ENCODE results near the gene MRI1.

GRCh38 chr19:13766095-13766481, 1.8 kb downstream of the MRI1 start:
- no peak for TF ChIP-seq POLR2A (IDR thresholded peaks at IDR 0.05; ENCODE audit: borderline replicate concordance, extremely low read depth, insufficient read depth, insufficient read length)
- TF ChIP-seq SIN3A (IDR thresholded peaks at IDR 0.05; ENCODE audit: low read depth) = no peak
- no peak for TF ChIP-seq CTCF (IDR thresholded peaks at IDR 0.05 in 2 of 3, conservative IDR thresholded peaks at IDR 0.05 in 1 of 3; ENCODE audit: borderline replicate concordance in 1 of 3, insufficient read depth in 1 of 3, low read depth in 2 of 3, low read length in 2 of 3)
- no peak for TF ChIP-seq POLR2AphosphoS5 (IDR thresholded peaks at IDR 0.05; ENCODE audit: low read depth, low read length)
- no peak for TF ChIP-seq YY1 (IDR thresholded peaks at IDR 0.05; ENCODE audit: extremely low read depth, insufficient replicate concordance, low read depth, low read length)
- TF ChIP-seq ZFX (IDR thresholded peaks at IDR 0.05) = no peak
- TF ChIP-seq FOSL1 (IDR thresholded peaks at IDR 0.05; ENCODE audit: low read depth) = no peak
- no peak for TF ChIP-seq EZH2phosphoT487 (IDR thresholded peaks at IDR 0.05; ENCODE audit: borderline replicate concordance)
